Esophagus (tissue), 2 donors: Measurements from ENCODE around the gene TLX2. TPM values are rescaled to one million over a fixed set of nuclear protein-coding genes. Genes with fewer than 3 reads are reported as not detected.
"Not testable (repeated sequence)": the region's sequence is repeated elsewhere in the genome, so short reads cannot be mapped to it uniquely, and the experiment has no call there.

Experiments
- H3K27ac ChIP-seq, 2 donors: one replicate each; pipeline ENCODE4 v1.5.1; 2013; ENCODE audit warnings: low read depth in 2 of 2, mild to moderate bottlenecking in 2 of 2, inconsistent platforms in 1 of 2, low read length in 1 of 2, moderate library complexity in 1 of 2
- H3K27me3 ChIP-seq, 2 donors: one replicate each; pipeline ENCODE4 v1.6.1; 2013; ENCODE audit warnings: low read length in 2 of 2, control low read depth in 1 of 2, mild to moderate bottlenecking in 1 of 2; ENCODE audit not compliant: insufficient read depth in 2 of 2, control insufficient read depth in 1 of 2
- H3K36me3 ChIP-seq, 2 donors: one replicate each; pipeline ENCODE4 v1.6.1; 2013; ENCODE audit warnings: low read length in 1 of 2; ENCODE audit not compliant: control insufficient read depth in 2 of 2, insufficient read depth in 2 of 2
- H3K4me1 ChIP-seq, 2 donors: one replicate each; pipeline ENCODE4 v1.6.1; 2013; ENCODE audit warnings: low read length in 1 of 2; ENCODE audit not compliant: control insufficient read depth in 2 of 2, insufficient read depth in 2 of 2
- H3K4me3 ChIP-seq, 2 donors: one replicate each; pipeline ENCODE4 v1.5.1; 2013; ENCODE audit warnings: low read length in 2 of 2, mild to moderate bottlenecking in 2 of 2, low read depth in 1 of 2, moderate library complexity in 1 of 2
- H3K9me3 ChIP-seq, 2 donors: one replicate each; pipeline ENCODE4 v1.6.1; 2013; ENCODE audit warnings: mild to moderate bottlenecking in 2 of 2, low read depth in 1 of 2, low read length in 1 of 2, moderate library complexity in 1 of 2; ENCODE audit not compliant: control insufficient read depth in 2 of 2, insufficient read depth in 1 of 2
- WGBS, 2 donors: extraction: QIAGEN DNeasy Blood & Tissue Kit; methylation state at CpG; one replicate each; pipeline ENCODE4 v1.1.7; 2013; 5-methylcytosine and 5-hydroxymethylcytosine counted together
- polyA plus RNA-seq, 2 donors: library from polyadenylated mRNA; stranded (reverse); fragments of 200-250 nt; gene quantifications; one replicate each; pipeline ENCODE4 v1.2.3, GENCODE V29; 2013
- donor health status: healthy with polysubstance abuse.
- donor health status: Bipolar disorder and iron deficiency.

Gene TLX2
- polyA plus RNA-seq, 2 donors: 0.01 TPM; not detected in 1

DNA sequence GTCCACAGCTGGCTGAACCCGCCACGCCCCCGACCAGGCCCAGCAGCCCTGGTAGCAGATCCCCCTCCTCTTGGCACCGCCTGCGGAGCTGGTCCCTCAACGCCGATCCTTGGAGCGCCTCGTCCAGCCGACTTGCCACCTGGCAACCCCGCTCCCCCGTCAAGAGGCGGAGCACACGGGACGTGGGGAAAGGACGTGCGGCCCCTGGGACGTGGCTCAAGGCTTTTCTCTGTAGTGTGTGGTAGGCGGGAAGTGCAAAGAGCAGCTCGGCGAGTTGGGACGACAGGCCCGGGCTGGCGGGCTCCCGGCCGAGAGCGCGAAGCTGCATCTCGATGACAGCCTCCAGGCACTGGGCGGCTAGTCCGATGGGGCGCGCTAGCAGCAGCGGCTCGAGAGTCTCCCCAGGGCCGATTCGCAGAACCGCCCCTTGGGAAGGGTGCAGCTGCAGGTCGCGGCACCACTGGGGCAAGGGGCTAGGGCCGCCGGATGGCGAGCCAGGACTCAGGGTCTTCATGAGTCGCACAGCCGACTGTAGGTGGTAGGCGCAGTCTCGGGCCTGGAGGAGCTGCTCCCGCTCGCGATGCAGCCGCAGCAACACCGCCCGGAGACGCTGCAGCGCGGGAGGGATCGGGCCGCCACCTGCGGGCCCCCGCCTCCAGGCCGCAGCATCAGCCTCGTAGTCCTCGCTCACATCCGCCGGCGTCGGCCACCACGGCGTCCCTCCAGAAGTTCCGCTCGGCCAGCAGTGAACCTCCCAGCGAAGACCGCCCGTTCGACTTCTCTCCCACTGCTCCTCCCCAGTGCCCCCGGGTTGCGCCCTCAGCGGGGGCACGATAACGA lies 32.1 kb upstream of the TLX2 start:
- Histone ChIP-seq H3K4me3 (peak overlapping the region; percentile 76 to 84), H3K27me3 (no peaks in the 10 kb centered on the region), H3K9me3 (no peaks in the 10 kb centered on the region), H3K36me3 (peaks cover 0 to 7% of the 10 kb centered on the region in 2 donors), H3K4me1 (peaks cover 13% of the 10 kb centered on the region in 2 donors), H3K27ac (peak overlapping the region; percentile 81 to 98)
- 1% methylated on average over 73 to 80 of the region's 80 CpGs for WGBS, 2 donors

DNA sequence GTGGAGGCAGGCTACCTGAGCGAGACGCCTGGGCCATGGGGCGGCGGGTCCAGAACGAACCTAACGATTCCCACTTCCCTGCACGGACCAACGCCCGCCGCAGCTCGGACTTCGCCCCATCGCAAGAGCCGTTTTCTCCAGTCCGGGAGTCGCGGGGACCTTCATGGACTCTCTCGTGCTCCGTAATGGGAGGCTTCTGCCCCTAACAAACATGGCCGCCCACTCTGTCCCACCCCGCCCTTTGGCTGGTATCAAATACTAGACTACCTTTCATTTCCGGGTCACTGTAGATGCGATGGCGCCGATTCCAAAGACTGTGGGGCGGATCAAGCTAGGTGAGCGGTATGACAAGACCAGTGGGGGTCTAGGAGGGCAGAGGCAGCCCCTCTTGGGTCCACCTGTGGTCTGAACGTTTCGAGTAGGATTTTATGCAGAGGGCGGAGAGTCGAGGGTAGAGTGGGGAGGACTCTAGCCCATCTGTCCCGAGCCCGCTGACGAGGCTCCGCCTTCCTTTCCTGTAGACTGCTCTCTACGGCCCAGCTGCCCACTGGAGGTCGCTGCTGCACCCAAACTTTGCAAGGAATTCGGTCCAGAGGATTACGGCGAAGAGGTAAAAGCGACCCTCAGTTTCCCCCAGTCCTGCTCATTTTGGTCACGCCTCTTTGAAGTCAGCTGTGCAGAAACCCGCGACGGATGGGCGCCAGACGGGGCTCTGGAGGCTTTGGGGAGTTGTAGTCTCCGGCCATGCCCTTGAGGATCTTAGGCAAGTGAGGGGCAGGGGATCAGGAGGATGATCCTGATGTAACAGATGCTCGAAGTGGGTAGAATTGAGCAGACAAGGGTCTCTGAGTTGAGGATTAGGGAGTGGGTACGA lies 31.2 kb upstream of the TLX2 start, which contains the start of the genes CCDC142 and TTC31:
Gene CCDC142, minus strand, starts transcription at position 198 of the 874 bp plus-strand sequence. Its CDS starts 161 bp downstream, at position 37.
Gene TTC31, plus strand, starts transcription at position 281 of the 874 bp plus-strand sequence. Its CDS starts 15 bp downstream, at position 296.
- 1% methylated on average over 49 to 50 of the region's 50 CpGs for WGBS, 2 donors
- Histone ChIP-seq H3K9me3 (no peaks in the 10 kb centered on the region), H3K4me1 (peaks cover 13% of the 10 kb centered on the region in 2 donors), H3K4me3 (peak within 1 kb of the TSS; percentile 76 to 84), H3K27me3 (no peaks in the 10 kb centered on the region), H3K27ac (peak within 1 kb of the TSS; percentile 88 to 98), H3K36me3 (peaks cover 0 to 5% of the 10 kb centered on the region in 2 donors)

DNA sequence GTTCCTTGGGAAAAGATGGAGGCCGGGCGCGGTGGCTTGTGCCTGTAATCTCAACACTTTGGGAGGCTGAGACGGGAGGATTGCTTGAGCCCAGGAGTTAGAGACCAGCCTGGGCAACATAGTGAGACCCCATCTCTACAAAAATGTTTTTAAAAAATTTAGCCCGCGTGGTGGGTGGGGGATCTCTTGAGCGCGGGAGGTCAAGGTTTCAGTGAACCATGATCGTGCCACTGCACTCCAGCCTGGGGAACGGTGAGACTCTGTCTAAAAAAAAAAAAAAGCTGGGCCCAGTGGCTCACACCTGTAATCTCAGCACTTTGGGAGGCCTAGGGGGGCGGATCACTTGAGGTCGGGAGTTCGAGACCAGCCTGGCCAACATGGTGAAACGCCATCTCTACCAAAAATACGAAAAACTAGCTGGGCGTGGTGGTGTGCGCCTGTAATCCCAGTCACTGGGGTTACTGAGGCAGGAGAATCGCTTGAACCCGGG lies 30.5 kb upstream of the TLX2 start:
- WGBS, 2 donors: 72 to 81% methylated on average over 19 of the region's 19 CpGs
- peaks cover 13% of the 10 kb centered on the region in 2 donors for H3K4me1 ChIP-seq
- not testable (repeated sequence) for H3K36me3 ChIP-seq, H3K27me3 ChIP-seq, H3K9me3 ChIP-seq
- H3K4me3 ChIP-seq: peak overlapping the region in 1 of 2 donors; percentile 76
- H3K27ac ChIP-seq: peak overlapping the region in 1 of 2 donors; percentile 98

- Histone ChIP-seq H3K4me1 (peaks cover 8 to 9% of the 10 kb centered on the region in 2 donors), H3K36me3 (peaks cover 6 to 15% of the 10 kb centered on the region in 2 donors), H3K27ac (no peak overlapping the region), H3K27me3 (no peaks in the 10 kb centered on the region), H3K4me3 (no peak overlapping the region), H3K9me3 (no peaks in the 10 kb centered on the region)
- 85 to 96% methylated on average over 2 of the region's 2 CpGs for WGBS, 2 donors
Measured at GRCh38 chr2:74486141-74486540, 28.1 kb upstream of the TLX2 start.

- 78 to 89% methylated on average over 9 of the region's 9 CpGs for WGBS, 2 donors
- H3K4me1 ChIP-seq: no peaks in the 10 kb centered on the region
- H3K27ac ChIP-seq: no peak overlapping the region
- no peaks in the 10 kb centered on the region for H3K9me3 ChIP-seq
- H3K4me3 ChIP-seq: no peak overlapping the region
- peaks cover 20 to 38% of the 10 kb centered on the region in 2 donors for H3K36me3 ChIP-seq
- no peaks in the 10 kb centered on the region for H3K27me3 ChIP-seq
Measured at GRCh38 chr2:74488643-74489481, 25.4 kb upstream of the TLX2 start.

- no peaks in the 10 kb centered on the region for H3K27me3 ChIP-seq
- no peaks in the 10 kb centered on the region for H3K9me3 ChIP-seq
- H3K36me3 ChIP-seq: peaks cover 20 to 38% of the 10 kb centered on the region in 2 donors
- no peaks in the 10 kb centered on the region for H3K4me1 ChIP-seq
- H3K4me3 ChIP-seq: no peak overlapping the region
- WGBS, 2 donors: 93 to 95% methylated on average over 9 of the region's 9 CpGs
- H3K27ac ChIP-seq: no peak overlapping the region
Measured at GRCh38 chr2:74489906-74490305, 24.3 kb upstream of the TLX2 start.

GRCh38 chr2:74491648-74492544 lies 22.4 kb upstream of the TLX2 start:
- Histone ChIP-seq H3K4me1 (no peaks in the 10 kb centered on the region), H3K27ac (no peak overlapping the region), H3K4me3 (no peak overlapping the region), H3K9me3 (no peaks in the 10 kb centered on the region), H3K27me3 (no peaks in the 10 kb centered on the region), H3K36me3 (peaks cover 20 to 38% of the 10 kb centered on the region in 2 donors)
- 90 to 92% methylated on average over 12 of the region's 12 CpGs for WGBS, 2 donors

DNA sequence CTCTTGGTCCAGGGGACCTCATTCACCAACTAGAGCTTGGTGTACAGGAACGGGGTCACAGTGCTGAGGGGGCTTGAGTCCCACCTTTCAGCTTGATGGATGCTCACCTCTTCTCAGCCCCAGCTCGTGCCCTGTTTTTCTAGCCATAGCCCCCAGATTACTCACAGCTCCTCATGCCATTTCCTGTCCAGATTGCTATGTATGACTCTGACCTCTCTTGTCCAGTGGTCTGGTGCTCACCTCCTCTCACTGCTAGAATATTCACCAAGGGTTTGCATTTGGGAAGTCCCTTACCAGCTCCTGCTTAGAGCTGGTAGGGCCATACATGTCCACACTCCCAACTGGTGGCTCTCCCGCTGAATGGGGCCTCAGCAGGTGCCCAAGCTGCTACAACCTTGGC lies 20.7 kb upstream of the TLX2 start:
- H3K36me3 ChIP-seq: peaks cover 20 to 38% of the 10 kb centered on the region in 2 donors
- H3K9me3 ChIP-seq: no peaks in the 10 kb centered on the region
- 94% methylated on average over 3 of the region's 3 CpGs for WGBS, 2 donors
- H3K27me3 ChIP-seq: no peaks in the 10 kb centered on the region
- H3K27ac ChIP-seq: no peak overlapping the region
- no peak overlapping the region for H3K4me3 ChIP-seq
- H3K4me1 ChIP-seq: peaks cover 5 to 10% of the 10 kb centered on the region in 2 donors
